Measurements from ENCODE around the gene WWOX. TPM values are rescaled to one million over a fixed set of nuclear protein-coding genes. Genes with fewer than 3 reads are reported as not detected.

The WWOX gene
- total RNA-seq, 1 donor from 2014 or later, result 106 TPM

DNA sequence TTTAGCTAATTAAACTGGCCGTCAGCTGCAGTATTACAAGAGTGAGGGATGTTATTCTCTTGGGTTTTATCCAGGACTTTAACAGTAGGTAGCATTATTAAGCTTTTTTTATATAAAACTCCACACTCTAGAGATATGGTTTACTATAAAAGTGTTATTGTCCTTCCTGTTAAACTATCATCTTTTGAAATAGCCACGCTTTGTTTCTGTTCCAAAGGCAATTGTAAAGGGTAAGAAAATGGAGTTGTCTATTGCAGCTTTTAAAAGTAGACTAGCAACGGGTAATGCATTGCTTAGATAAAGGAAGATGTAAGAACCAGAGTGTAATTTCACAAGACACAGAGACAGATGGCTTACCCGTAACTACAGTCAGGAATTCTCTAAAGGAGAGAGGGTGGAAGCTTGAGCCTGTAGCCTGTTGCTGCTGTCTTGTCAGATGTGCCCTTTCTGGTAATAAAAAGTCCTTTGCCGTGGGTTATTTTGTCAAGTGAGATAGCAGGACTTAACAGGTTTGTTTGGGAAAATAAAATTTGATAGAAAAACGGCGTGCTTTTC, 56.4 kb downstream of the WWOX start:
- no peaks in the 10 kb centered on the region for H3K4me1 ChIP-seq
- no peak overlapping the region for H3K27ac ChIP-seq
- no peaks in the 10 kb centered on the region for H3K36me3 ChIP-seq
- H3K27me3 ChIP-seq, result no peaks in the 10 kb centered on the region
- no peak overlapping the region for H3K4me3 ChIP-seq
- TF ChIP-seq, protein P1, sequence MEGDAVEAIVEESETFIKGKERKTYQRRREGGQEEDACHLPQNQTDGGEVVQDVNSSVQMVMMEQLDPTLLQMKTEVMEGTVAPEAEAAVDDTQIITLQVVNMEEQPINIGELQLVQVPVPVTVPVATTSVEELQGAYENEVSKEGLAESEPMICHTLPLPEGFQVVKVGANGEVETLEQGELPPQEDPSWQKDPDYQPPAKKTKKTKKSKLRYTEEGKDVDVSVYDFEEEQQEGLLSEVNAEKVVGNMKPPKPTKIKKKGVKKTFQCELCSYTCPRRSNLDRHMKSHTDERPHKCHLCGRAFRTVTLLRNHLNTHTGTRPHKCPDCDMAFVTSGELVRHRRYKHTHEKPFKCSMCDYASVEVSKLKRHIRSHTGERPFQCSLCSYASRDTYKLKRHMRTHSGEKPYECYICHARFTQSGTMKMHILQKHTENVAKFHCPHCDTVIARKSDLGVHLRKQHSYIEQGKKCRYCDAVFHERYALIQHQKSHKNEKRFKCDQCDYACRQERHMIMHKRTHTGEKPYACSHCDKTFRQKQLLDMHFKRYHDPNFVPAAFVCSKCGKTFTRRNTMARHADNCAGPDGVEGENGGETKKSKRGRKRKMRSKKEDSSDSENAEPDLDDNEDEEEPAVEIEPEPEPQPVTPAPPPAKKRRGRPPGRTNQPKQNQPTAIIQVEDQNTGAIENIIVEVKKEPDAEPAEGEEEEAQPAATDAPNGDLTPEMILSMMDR (IDR thresholded peaks at IDR 0.05), result no peak
- intact Hi-C loops (cut with DNase I), result no loop called here
- DNase-seq (ENCODE audit: low spot score in 2 of 2), result no peak
- H3K9me3 ChIP-seq, result peaks cover 0 to 4% of the 10 kb centered on the region in 2 donors

DNA sequence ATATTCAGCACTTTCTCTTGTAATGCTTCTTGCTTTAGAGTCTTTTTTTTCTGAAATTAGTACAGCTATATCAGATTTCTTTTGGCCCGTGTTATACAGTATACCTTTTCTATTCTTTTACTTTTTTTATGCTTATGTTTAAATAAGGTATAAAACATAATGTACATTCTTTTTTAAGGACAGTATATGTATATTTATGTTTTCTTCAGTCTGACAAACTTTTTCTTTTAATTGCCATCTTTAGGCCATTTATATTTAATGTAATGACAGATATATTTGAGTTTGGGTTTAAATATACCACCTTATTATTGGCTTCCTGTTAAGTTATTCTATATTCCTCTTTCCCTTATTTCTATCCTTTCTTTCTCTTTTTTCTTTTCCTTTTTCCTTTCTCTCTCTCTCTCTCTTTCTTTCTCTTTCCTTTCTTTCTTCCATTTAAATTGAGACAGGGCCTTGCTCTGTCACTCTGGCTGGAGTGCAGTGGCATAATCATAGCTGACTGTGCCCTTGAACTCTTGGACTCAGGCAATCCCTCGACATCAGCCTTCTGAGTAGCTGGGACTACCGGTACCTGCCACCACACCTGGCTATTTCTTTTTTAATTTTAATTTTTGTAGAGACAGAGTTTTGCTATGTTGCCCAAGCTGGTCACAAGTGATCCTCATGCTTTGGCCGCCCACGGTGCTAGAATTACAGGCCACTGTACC, 61.7 kb downstream of the WWOX start:
- DNase-seq (ENCODE audit: low spot score in 2 of 2), result no peak
- H3K27me3 ChIP-seq, result no peaks in the 10 kb centered on the region
- intact Hi-C loops (cut with DNase I), result no loop called here
- no peak overlapping the region for H3K4me3 ChIP-seq
- H3K36me3 ChIP-seq, result peaks cover 0 to 7% of the 10 kb centered on the region in 2 donors
- H3K9me3 ChIP-seq, result peaks cover 0 to 4% of the 10 kb centered on the region in 2 donors
- TF ChIP-seq, protein P1 (IDR thresholded peaks at IDR 0.05), result no peak
- no peak overlapping the region for H3K27ac ChIP-seq
- no peaks in the 10 kb centered on the region for H3K4me1 ChIP-seq

DNA sequence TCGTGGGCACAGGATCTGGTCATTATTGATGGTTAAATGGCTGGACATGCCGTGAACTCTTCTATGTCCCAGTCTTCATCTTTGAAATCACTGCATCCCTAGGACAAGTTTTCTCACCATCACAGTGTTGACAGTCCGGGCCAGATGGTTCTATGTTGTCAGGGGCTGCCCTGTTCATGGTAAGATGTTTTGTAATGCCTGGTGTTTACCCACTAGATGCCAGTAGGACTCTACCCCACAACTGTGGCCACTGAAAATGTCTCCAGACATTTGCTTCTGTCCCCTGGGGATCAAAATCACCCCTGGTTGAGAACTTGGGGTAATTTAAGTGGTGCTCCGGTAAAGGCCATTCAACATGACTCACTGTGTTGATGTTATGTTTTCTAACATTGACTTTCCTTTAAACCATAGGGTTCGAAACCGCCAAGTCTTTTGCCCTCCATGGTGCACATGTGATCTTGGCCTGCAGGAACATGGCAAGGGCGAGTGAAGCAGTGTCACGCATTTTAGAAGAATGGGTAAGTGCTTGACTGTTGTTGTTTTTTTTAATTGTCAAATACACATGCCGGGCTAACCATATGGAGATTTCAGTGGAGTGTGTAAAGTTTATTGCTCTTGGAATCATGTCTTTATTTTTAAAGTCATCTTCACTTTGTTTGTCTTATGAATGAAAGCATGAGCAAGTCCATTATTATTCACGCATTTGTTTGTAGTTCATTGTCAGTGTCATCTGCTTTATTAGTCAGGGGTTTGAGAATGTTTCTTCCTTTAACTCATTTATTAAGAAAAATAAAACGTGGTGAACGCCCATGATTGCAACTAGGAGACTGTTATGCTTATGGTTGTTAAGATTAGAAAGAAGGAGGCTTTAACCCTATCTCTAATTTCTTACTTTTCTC, 64.6 kb downstream of the WWOX start:
- H3K27ac ChIP-seq, result no peak overlapping the region
- H3K36me3 ChIP-seq, result peaks cover 0 to 7% of the 10 kb centered on the region in 2 donors
- no peaks in the 10 kb centered on the region for H3K4me1 ChIP-seq
- no peaks in the 10 kb centered on the region for H3K9me3 ChIP-seq
- TF ChIP-seq, protein P1 (IDR thresholded peaks at IDR 0.05), result no peak
- DNase-seq (ENCODE audit: low spot score in 2 of 2), result no peak
- H3K27me3 ChIP-seq, result no peaks in the 10 kb centered on the region
- H3K4me3 ChIP-seq, result no peak overlapping the region
- intact Hi-C loops (cut with DNase I), result no loop called here

DNA sequence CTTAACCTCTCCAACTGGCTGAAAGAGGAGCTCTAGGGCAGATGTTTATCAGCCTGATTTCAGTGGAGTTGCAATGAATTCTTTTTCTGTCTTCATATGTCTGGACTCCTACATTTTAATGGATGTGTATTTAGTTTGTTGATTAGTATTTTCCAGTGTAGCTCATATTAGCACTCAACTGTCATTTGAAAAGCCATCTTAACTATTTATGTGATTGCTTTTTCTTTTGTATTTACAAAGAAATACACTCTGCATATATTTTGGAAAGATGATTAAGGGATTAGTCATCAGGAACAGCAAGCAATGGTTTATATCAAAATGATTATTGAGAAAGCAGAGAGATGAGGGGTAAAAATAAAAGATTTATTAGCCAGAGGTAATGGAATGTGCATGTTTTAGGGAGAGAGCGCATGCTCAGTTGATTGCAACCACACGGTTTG, 71.1 kb downstream of the WWOX start:
- no peak overlapping the region for H3K4me3 ChIP-seq
- no peaks in the 10 kb centered on the region for H3K4me1 ChIP-seq
- TF ChIP-seq, protein P1 (IDR thresholded peaks at IDR 0.05), result no peak
- H3K9me3 ChIP-seq, result no peaks in the 10 kb centered on the region
- no peak overlapping the region for H3K27ac ChIP-seq
- DNase-seq (ENCODE audit: low spot score in 2 of 2), result no peak
- no peaks in the 10 kb centered on the region for H3K27me3 ChIP-seq
- no peaks in the 10 kb centered on the region for H3K36me3 ChIP-seq
- intact Hi-C loops (cut with DNase I), result no loop called here

DNA sequence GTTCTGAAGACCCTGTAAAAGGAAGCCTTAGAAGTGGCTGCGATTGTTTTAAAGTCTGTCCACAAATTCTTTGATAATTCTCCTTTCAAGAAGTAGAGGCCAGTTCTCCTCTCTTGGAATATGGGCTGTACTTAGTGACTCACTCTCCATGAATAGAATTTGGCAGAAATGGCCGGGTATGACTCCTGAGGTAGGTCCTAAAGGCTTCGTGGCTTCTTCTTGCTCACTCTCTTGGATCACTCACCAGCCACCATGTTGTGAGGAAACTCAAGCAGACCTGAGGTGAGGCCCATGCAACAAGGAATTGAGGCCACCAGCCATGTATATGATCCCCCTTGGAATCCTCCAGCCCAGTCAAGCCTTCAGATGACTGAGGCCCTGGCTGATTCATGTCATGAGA, 75.8 kb downstream of the WWOX start:
- no peak overlapping the region for H3K4me3 ChIP-seq
- H3K4me1 ChIP-seq, result no peaks in the 10 kb centered on the region
- intact Hi-C loops (cut with DNase I), result no loop called here
- no peaks in the 10 kb centered on the region for H3K27me3 ChIP-seq
- H3K36me3 ChIP-seq, result no peaks in the 10 kb centered on the region
- no peaks in the 10 kb centered on the region for H3K9me3 ChIP-seq
- TF ChIP-seq, protein P1 (IDR thresholded peaks at IDR 0.05), result no peak
- DNase-seq (ENCODE audit: low spot score in 2 of 2), result no peak
- H3K27ac ChIP-seq, result no peak overlapping the region
